Midbrain (tissue), 1 donor: Measurements from ENCODE around the gene TUBA4B.
"Not testable (repeated sequence)": the region's sequence is repeated elsewhere in the genome, so short reads cannot be mapped to it uniquely, and the experiment has no call there.

Source experiments
- DNase-seq: peaks from one replicate; lab custom pipeline; 2025; lab: John Stamatoyannopoulos, UW

The TUBA4B gene

DNA sequence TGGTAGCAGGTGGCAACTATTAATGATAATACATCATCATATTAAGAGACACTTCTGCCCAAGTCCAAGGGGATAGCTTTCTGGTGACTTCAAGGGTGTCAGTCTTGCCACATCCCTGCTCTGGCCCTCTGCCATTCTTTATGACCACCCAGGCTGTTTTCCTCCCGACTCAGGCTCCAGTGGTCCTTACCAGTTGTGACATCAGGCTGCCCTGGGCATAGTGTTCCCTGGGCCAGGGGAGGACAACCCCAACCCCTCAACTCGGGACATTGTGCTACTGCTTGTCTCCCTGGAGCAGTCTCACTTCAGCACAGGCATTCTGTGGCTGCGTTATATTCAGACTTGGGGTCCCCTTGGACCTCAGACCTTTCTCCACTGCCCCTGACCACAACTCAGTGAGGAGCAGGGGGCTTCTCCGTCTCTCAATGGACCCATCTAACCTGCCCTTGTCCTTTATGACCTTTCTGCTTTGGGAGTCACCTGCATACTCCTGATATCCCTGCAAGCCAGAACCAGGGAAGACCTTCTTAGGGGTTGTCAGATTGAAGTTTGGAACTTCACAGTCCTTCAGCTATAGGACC is 39.0 kb downstream of the TUBA4B start:
- DNase-seq: no peak

DNA sequence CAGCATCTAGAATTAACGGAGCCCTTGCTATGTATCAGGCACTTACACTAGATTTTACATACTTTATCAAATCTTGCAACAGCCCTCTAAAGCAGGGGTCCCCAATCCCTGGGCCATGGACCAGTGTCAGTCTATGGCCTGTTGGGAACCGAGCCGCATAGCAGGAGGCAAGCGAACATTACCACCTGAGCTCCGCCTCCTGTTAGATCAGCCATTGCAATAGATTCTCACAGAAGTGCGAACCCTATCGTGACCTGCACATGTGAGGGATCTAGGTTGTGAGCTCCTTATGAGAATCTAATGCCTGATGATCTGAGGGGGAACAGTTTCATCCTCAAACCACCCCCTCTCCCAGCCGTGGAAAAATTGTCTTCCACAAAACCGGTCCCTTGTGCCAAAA is 39.6 kb downstream of the TUBA4B start:
- DNase-seq: no peak

- no peak for DNase-seq
Observed at GRCh38 chr2:219293736-219294231, 40.7 kb downstream of the TUBA4B start.

DNA sequence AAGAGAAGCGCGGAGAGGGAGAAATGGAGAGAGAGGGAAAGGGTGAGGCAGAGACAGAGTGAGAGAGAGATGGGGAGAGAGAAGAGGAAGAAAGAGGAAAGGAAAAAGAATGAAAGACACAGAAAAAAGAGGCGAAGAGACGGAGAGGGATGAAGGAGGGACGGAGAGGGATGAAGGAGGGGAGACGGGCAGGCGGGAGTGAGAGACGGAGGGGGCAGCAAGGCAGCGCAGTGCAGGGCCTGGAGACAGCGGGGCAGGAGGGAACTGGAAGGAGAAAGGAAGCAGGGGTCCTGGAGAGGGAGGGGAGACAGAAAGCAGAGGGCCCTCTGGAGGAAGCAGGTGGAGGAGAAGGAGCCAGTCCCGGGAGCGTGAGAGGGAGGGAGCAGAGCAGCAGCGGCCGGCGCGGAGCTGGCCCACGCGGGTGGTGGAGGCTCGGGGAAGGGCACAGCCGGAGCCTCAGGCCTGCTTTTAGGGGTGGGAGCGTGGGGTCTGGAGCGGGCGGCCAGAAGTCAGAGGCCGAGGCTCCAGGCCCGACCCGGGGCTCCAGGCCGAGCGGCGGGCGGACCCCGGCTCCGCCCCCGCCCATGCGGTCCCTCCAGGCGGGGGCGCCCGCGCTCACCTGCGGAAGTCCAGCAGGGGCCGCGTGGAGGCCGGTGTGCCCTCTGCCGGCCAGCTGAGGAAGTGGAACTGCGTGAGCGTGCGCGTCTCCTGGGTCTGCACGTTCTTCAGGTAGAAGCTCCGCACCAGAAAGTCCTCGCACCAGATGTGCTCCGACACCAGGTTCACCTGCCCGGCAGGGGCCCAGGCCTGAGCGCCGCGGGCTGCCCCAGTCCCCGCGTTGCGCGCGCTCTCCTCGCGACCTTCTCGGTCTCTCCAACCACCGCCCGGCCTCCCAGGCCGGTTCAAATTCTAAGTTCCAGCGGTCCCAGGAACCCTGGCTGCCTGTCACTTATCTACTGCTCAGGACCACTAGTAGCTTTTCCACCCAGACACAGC is 41.6 kb downstream of the TUBA4B start:
- DNase-seq: peak; percentile 90

DNA sequence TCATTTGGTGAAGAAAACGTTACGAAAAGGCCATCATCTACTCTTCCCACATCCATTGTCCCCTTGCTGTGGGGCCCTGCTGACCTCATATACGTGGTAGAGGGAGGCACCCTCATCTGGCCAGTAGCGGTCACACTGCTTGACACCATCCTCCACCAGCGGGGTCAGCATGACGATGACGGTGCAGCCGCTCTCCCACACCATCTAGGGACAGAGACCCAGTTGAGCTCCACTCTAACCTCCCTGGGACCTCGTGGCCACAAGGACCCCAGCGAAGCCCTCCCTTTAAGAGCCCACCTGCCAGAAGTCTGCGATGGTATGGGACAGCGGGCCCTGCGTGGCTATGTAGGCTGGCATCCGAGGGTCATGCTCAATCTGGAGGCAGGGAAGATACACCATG is 43.1 kb downstream of the TUBA4B start:
- no peak for DNase-seq

GRCh38 chr2:219296631-219297391 is 43.8 kb downstream of the TUBA4B start:
- no peak for DNase-seq

DNA sequence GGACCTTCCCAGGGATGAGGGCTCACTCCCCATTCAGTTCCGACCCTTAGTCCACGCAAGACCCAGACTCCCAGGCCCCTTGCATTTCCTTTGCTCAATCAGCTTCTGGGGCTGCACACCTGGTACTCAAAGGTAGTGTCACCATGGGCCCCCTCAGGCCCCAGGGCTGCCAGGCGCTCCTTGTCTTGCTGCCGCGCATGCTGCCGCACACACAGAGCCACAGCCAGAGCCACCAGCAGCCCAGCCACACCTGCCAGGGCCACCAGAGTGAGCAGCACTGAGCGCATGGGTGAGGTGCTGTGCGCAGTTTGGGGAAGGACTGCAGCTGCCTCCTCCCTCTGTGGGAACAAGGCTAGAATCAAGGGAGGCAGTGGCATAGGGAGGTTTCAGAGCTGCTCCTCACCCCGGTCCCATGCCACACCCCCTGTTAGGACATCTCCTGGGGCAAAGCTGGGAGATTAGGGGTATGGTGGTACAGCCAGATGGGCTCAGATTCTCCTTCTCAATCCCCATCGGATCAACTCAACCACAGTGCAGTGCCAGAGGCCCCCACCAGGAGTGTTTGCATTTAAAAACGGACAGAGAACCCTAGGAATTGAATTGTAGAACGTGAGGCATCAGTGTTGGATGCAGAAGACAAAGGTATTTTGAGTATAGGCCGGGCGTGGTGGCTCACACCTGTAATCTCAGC is 44.9 kb downstream of the TUBA4B start:
- no peak for DNase-seq

DNA sequence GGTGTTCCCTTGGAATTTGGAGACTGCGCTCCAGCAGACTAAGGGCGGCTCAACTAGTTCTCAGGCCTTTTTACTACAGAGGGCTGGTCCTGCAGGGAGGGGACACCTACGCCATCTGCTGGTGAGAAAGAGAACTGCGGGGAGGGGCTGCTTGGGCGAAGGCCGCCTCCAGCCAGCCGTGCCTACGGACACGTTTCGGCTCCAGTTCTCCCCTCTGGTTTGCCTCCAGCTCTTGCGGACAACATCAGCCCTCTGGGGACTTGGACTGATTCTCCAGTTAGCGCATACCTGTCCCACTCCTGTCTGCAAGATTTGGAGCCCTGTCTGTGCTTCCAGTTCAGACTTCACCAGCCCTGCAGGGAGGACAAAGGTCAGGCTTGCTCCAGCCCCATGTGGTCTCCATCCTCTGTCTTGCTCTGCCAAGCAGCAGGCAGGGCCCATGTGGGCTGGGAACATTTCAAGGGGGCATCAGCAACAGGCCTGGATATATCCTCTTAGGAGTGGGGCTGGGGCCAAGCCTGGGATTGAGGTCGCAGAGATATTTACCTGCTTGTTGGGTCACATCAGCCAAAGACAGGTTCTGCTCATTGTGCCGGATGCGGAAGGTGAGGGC is 45.8 kb downstream of the TUBA4B start:
- peak; percentile 90 for DNase-seq

DNA sequence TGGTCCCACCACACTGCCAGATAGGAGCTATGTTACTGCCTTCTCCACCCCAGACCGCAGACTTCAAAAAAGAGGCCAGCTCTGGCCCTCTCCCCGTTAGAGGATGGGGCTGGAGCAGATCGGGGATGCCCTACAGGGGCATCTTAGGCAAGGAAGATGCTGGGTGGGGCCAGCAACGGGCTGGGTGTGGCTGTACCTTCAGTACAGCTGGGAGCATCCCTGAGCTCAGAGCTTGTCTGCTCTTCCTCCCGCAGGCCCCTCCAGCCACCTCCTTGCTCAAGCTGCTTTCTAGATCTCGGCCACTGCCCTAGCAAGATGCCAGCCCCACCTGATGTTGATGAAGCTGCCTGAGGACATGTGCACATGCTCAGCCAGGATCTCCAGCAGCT is 46.3 kb downstream of the TUBA4B start:
- no peak for DNase-seq

GRCh38 chr2:219300022-219300421 is 47.0 kb downstream of the TUBA4B start:
- no peak for DNase-seq

GRCh38 chr2:219302412-219302968 is 49.4 kb downstream of the TUBA4B start:
- no peak for DNase-seq

DNA sequence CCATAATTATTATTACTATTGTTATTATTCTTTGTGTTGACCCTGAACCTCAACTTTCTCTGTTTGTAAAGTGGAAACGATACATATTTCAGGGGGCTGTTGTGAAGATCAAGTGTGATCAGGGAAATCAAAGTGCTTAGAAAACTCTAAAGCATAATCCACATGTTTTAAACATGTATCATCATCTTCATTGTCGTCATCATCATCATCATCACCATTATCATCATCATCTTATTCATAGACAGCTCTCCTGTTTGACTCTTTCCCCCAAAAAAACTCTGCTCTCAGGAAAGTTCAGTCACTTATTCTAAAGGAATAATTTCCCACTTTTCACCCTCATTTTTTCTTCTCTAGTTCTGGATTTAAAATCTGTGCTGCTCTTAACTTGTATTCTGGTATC is 51.2 kb downstream of the TUBA4B start:
- no peak for DNase-seq

DNA sequence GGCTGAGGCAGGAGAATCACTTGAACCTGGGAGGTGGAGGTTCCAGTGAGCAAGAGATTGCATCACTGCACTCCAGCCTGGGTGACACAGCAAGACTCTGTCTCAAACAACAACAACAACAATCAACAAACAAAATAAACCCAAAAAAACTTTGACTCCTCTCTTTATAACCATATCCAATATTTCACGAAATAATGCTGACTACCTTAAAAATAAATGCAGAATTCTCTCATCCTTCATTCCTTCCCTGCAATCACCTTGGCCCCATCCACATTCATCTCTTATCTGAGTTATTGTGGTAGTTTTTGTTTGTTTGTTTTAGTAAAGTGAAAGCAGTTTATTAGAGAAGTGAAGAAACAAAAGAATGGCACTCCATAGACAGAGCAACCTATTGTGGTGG is 53.0 kb downstream of the TUBA4B start:
- DNase-seq: no peak

DNA sequence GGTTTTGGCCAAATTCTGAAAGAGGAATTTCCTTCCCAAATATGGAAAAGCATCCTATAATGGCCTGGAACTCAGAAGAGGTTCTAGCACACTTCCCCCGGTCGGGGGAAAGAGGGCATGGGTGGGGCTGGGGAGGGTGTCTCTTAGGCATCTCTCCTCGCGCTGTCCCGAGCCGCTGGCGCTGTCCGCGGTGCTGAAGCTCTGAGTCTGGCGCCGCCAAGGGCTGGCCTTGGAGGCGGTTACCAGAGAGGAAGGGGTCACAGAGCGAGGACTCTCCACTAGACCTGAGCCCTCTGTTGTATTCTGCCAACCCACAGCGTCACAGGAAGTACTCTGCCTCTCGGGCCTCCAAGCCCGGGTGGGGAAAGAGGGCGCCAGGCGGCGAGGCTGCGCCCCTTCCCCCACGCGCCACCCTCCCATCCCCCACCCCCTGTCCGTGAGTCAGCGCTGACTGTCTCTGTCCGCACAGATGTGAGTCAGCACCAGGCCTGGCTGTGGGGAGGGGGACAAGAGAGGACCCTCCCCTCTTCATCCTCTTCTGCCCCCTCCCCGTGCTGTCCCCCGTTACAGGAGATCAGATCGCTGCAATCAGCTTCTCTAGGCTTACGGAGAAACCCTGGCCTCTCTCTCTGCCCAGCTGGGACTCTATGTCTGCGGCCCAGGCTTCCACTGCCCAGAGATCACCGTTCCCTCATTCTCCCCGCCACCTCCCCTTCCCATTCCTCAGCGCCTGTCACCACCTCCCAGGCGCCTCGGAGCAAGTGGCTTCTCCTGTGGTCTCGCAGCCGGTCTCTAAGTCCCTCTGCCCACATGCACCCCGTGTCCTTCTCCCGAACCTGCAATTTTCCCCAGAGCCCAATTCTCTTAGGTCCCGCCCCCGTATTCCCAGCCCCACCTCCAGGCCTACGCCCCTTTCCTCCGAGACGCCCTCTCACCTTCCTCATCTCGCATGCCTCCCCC is 55.4 kb downstream of the TUBA4B start:
- peak; percentile 46 for DNase-seq

DNA sequence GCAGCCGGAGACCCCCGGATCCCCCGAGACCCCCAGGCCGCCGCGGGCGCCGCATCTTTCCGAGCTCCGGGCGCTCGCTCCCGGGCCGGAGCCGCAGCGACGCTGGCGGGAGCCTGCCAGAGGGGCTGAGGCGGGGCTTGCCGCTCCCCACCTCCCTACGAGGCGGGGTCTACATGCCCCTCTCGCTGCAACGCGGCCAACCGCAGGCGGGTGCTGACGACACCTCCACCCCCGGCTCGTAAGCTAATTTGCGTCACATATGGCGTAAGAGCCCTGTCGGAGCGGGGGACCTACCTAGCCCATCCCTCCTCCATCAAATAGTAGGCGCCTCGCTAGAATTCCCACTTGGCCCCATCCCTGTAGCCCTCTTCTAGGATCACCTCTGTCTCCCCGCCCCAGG is 56.2 kb downstream of the TUBA4B start, which contains the start of gene PTPRN:
TSS of gene PTPRN (minus strand) at position 124 of the 400 bp plus-strand sequence. CDS start at position 55, 69 bp downstream.
- no peak for DNase-seq

DNA sequence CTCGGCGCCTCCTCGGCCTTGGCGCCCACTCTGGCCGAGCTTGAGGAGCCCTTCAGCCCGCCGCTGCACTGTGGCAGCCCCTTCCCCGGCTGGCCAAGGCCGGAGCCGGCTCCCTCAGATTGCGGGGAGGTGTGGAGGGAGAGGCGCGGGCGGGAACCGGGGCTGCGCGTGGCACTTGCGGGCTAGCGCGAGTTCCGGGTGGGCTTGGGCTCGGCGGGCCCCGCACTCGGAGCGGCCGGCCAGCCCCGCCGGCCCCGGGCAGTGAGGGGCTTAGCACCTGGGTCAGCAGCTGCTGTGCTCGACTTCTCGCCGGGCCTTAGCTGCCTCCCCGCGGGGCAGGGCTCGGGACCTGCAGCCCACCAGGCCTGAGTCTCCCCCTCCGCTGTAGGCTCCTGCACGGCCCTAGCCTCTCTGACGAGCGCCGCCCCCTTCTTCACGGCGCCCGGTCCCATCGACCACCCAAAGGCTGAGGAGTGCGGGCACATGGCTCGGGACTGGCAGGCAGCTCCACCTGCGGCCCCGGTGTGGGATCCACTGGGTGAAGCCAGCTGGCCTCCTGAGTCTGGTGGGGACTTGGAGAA is 59.7 kb downstream of the TUBA4B start:
- not testable (repeated sequence) for DNase-seq

DNA sequence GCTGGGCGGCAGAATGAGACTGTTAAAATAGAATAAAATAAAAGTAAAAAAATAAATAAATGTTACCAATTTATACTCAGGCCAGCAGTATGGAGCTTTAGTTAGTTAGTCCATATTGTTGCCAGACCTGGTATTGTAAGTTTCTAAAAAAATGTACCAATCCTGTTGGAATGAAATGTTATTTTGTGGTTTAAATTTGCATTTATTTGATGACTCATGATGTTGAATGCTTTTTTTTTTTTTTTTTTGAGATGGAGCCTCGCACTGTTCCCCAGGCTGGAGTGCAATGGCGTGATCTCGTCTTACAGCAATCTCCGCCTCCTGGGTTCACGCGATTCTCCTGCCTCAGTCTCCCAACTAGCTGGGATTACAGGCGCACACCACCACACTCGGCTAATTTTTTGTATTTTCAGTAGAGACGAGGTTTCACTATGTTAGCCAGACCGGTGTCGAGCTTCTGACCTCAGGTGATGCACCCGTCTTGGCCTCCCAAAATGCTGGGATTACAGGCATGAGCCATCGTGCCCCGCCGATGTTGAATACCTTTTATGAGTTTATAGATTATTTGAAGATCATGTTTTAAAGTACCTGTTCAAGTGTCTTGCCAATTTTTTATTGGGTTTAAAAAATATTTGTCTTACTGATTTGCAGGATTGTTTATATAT is 61.9 kb downstream of the TUBA4B start:
- no peak for DNase-seq
